RWPE1 (cell line): Measurements from ENCODE around the gene ACOX3.
A peak's percentile ranks its signal among the peaks of the same experiment; 100 is the strongest.

ENCODE experiments used
- CTCF ChIA-PET: fragments of 350-600 bp; sonication (Branson Sonifier 250); formaldehyde crosslinking; extraction: SDS; loops from one replicate; lab custom pipeline; 2021; lab: Yijun Ruan, JAX
- POLR2A ChIA-PET: fragments of 400-600 bp; formaldehyde crosslinking; extraction: SDS; loops from one replicate; lab custom pipeline; 2020; ENCODE audit warnings: antibody characterized with exemption; ENCODE audit not compliant: low non-redundant PET; lab: Yijun Ruan, JAX
- DNase-seq: peaks from one replicate; pipeline ENCODE4 v3.0.0; 2012; ENCODE audit warnings: low spot score
- H3K27ac ChIP-seq: fragments of 450-650 bp; 2 replicates; pipeline ENCODE4 v1.5.1; 2017
- TF ChIP-seq, protein P1 (sequence below): fragments of 450-650 bp; conservative IDR thresholded peaks from 2 replicates; pipeline ENCODE4 v1.5.1; 2017; ENCODE audit warnings: low read depth, mild to moderate bottlenecking

The ACOX3 gene

DNA sequence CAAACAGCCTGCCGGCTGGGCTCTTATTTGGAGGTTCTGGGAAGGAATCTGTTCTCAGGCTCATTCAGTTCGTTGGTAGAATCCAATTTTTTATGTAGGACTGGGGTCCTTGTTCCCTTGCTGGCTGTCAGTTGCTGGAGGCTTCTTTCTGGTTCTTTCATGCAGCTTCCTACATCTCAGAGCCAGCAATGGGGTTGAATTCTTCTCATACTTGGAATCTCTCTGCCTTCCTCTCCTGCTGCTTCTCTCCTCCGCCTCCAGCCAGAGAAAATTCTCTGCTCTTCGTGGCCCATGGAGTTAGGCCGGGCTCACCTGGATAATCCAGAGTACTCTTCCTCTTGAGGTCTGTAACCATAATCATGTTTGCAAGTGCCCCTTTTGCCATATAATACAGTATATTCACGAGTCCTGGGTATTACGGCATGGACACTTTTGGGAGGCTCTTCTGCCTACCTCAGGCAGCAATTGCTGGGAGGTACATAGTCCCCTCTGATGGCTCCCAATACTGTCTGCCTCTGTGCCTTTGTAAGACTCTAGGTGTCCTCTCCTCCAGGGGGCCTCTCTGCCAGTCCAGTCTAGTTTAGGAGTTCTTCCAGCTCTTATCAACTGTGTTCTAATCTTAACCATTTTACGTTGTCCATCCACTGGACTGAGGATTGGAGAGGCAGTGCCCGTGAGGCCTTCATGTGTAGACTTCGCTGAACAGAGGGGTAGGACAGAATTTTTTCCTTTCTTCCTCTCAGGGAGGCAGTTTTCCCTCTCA is 2.3 kb upstream of the ACOX3 start:
- TF ChIP-seq, protein P1, sequence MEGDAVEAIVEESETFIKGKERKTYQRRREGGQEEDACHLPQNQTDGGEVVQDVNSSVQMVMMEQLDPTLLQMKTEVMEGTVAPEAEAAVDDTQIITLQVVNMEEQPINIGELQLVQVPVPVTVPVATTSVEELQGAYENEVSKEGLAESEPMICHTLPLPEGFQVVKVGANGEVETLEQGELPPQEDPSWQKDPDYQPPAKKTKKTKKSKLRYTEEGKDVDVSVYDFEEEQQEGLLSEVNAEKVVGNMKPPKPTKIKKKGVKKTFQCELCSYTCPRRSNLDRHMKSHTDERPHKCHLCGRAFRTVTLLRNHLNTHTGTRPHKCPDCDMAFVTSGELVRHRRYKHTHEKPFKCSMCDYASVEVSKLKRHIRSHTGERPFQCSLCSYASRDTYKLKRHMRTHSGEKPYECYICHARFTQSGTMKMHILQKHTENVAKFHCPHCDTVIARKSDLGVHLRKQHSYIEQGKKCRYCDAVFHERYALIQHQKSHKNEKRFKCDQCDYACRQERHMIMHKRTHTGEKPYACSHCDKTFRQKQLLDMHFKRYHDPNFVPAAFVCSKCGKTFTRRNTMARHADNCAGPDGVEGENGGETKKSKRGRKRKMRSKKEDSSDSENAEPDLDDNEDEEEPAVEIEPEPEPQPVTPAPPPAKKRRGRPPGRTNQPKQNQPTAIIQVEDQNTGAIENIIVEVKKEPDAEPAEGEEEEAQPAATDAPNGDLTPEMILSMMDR = no peak
- POLR2A ChIA-PET = no interaction called here
- H3K27ac ChIP-seq = no peak overlapping the region
- CTCF ChIA-PET = no interaction called here
- DNase-seq = no peak

DNA sequence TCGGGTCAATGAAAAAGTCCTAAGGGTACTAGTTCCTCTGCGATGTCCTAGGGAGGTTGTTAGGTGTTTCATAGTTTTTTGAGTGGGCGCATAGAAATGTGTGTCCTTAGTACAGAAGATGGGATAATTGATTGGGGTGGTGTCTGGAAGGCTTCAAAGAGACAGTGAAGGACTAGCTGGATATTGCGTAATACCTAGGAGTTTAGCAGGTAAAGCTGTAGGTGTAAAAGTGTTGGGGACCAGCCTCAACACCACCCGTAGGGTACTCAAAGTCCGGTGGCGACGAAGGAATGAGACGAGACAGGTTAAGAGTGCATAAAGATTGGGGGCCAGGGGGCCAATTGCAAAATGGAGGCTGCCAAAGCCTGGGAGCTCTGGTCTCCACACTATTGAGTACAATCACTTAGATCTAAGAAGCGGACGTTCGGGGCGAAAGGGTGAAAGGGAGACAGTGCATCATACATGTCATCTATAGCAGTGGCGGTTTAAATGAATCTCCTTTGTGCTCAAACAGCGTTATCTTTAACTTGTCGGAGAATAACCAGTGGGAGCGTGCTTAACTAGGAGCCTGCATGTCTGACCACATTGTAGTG is 1.1 kb upstream of the ACOX3 start:
- peak overlapping the region; percentile 82; the same call in 1 of the 2 replicates for H3K27ac ChIP-seq
- ChIA-PET POLR2A (no interaction called here), CTCF (interaction anchor here (0.6 kb wide), 1 partner anchor 194 kb away, joined by 3 read pairs; no protein-coding TSS in a partner anchor)
- no peak for DNase-seq
- TF ChIP-seq, protein P1 = no peak

DNA sequence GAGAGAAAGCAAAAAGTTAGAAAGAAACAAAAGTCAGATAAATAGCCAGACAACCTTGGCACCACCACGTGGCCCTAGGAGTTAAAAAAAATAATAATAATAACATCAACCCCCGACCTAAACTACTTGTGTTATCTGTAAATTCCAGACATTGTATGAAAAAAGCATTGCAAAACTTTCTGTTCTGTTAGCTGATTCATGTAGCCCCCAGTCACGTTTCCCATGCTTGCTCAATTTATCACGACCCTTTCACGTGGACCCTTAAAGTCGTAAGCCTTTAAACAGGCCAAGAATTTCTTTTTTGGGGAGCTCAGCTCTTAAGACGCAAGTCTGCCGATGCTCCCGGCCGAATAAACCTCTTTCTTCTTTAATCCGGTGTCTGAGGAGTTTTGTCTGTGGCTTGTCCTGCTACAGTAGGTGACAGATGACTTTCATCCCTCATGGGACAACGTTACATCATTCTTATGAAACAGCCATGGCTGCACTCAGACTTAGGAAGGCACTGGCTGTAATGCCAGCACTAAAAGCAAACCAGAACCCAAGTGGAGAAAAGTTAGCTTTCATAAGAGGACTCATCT is 520 bp downstream of the ACOX3 start:
- ChIA-PET POLR2A (no interaction called here), CTCF (interaction anchor here (0.6 to 1.7 kb wide), 2 partner anchors 11 to 203 kb away, joined by 3 to 4 read pairs; no protein-coding TSS in a partner anchor)
- H3K27ac ChIP-seq = peak overlapping the region; percentile 82
- DNase-seq = no peak
- TF ChIP-seq, protein P1 = no peak

DNA sequence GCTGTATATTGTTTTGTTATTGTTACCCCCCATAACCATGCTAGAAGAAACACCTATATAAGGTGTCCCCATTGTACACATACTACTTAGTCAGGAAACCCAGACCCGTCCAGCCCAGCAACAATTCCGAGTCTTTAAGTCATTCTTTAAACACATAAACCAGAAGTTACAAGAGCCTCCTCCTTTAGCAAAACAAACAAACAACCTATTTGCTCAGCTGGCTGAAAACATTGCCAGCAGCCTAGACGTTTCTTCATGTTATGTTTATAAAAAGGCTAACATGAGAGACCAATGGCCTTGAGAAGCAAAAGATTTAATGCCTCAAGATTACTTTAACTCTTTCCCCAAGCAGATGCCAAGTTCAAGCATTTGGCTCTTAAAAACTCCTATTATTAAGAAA is 1.4 kb downstream of the ACOX3 start:
- H3K27ac ChIP-seq = no peak overlapping the region
- POLR2A ChIA-PET = no interaction called here
- CTCF ChIA-PET = interaction anchor here (0.6 to 1.7 kb wide), 2 partner anchors 10 to 86 kb away, joined by 3 to 4 read pairs; no protein-coding TSS in a partner anchor
- TF ChIP-seq, protein P1 = no peak
- no peak for DNase-seq

DNA sequence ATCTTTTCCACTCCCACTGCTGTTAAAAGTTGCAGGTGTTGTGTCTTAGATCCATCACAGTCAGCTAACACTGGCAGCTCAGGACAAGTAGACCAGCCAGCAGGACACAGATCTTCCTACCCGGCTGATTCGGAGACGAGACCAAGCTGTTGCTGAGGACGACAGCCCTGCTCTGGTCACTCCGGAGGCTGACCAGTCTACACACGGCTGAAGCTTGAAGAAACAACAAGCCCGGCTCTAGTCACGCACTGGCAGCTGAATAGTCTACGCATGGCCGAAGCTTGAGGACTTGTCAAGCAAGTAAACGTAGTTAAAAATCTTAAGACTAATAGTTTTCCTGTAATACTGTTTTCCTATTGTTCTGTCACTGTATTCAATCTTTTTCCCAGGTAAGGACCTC is 1.8 kb downstream of the ACOX3 start:
- ChIA-PET POLR2A (no interaction called here), CTCF (no interaction called here)
- H3K27ac ChIP-seq = peak overlapping the region; percentile 62; the same call in 1 of the 2 replicates
- TF ChIP-seq, protein P1 = no peak
- DNase-seq = no peak

DNA sequence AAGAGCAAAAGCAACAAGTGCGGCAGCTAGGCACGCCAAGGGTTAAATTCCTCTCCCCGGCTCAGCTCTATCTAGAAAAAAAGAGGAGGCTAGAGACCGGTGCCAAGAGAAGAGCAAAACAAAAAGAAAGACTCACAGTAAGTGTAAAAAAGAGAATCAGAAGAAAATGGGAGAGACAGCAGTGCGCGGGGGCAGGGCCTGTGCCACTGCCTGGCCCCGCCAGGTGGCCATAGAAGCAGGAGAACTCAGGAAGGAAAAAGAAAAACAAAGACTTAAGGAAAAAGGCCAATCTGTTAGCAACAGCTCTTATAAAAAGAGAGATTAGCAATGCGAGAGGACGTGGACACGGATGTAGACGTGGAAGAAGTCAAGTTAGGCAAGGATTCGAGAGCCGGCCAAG is 3.2 kb downstream of the ACOX3 start:
- ChIA-PET CTCF (interaction anchor here (0.7 kb wide), 1 partner anchor 448 kb away, joined by 3 read pairs; no protein-coding TSS in a partner anchor), POLR2A (no interaction called here)
- DNase-seq = no peak
- TF ChIP-seq, protein P1 = no peak
- H3K27ac ChIP-seq = peak overlapping the region; percentile 61
